K562 (cell line): ENCODE results near the gene VAC14.
"Not testable (repeated sequence)": the region's sequence is repeated elsewhere in the genome, so short reads cannot be mapped to it uniquely, and the experiment has no call there.

ENCODE experiments used
- ARNT ChIP-seq, 2 experiments: fragments of 450-650 bp; IDR thresholded peaks; 2 replicates each; pipeline ENCODE4 v1.6.1; 2016; ENCODE audit warnings: mild to moderate bottlenecking in 1 of 2
- CREM ChIP-seq: IDR thresholded peaks from 2 replicates; pipeline ENCODE4 v1.6.1; 2014; ENCODE audit warnings: antibody characterized with exemption, low read depth
- CTCF ChIP-seq, 3 experiments: IDR thresholded peaks in 2 of 3; conservative IDR thresholded peaks in 1 of 3; 2 replicates each; pipeline ENCODE4 v1.5.1; 2011 to 2012; ENCODE audit warnings: low read length in 3 of 3, mild to moderate bottlenecking in 3 of 3, control low read depth in 2 of 3, improper control_type of control experiment in 1 of 3, inconsistent platforms in 1 of 3, low read depth in 1 of 3, mixed read lengths in 1 of 3, moderate library complexity in 1 of 3; ENCODE audit not compliant: insufficient read depth in 2 of 3
- ELF1 ChIP-seq: fragments of 200-800 bp; sonication (Bioruptor generic); IDR thresholded peaks from 2 replicates; pipeline ENCODE4 v1.6.1; 2016; ENCODE audit warnings: missing genetic modification characterization, missing compliant biosample characterization
- GATAD2B ChIP-seq: fragments of 450-650 bp; IDR thresholded peaks from 2 replicates; pipeline ENCODE4 v1.6.1; 2017; ENCODE audit warnings: mild to moderate bottlenecking, borderline replicate concordance
- HBP1 ChIP-seq: fragments of 450-650 bp; formaldehyde crosslinking; IDR thresholded peaks from 2 replicates; pipeline ENCODE4 v1.4.0; 2022; ENCODE audit warnings: missing genetic modification characterization
- HCFC1 ChIP-seq: IDR thresholded peaks from 2 replicates; pipeline ENCODE4 v1.6.1; 2012; ENCODE audit warnings: low read depth, low read length, improper control_type of control experiment
- MYBL2 ChIP-seq, 2 experiments: fragments of 450-650 bp in 1 of 2; sonication (generic) in 1 of 2; formaldehyde crosslinking in 1 of 2; IDR thresholded peaks; 2 replicates each; pipeline versions ENCODE4 v1.6.1 to v1.8.1; 2017 to 2022; ENCODE audit warnings: borderline replicate concordance in 1 of 2, inconsistent platforms in 1 of 2, low read depth in 1 of 2, mild to moderate bottlenecking in 1 of 2, missing genetic modification reagents in 1 of 2, moderate library complexity in 1 of 2
- NFIC ChIP-seq: fragments of 450-650 bp; IDR thresholded peaks from 2 replicates; pipeline ENCODE4 v1.6.1; 2017; ENCODE audit warnings: mild to moderate bottlenecking, inconsistent platforms
- NFYB ChIP-seq: IDR thresholded peaks from 2 replicates; pipeline ENCODE4 v1.6.1; 2011; ENCODE audit warnings: mild to moderate bottlenecking, moderate library complexity; ENCODE audit not compliant: insufficient read length; ENCODE audit errors: extremely low read depth
- POLR2AphosphoS2 ChIP-seq: IDR thresholded peaks from 2 replicates; pipeline ENCODE4 v1.6.1; 2012; ENCODE audit warnings: low read length, improper control_type of control experiment
- TBL1XR1 ChIP-seq, 2 experiments: IDR thresholded peaks; 2 replicates each; pipeline ENCODE4 v1.6.1; 2012; ENCODE audit warnings: improper control_type of control experiment in 2 of 2, low read length in 2 of 2, mild to moderate bottlenecking in 1 of 2
- ZBTB1 ChIP-seq: sonication (generic); formaldehyde crosslinking; IDR thresholded peaks from 2 replicates; pipeline ENCODE4 v1.8.1; 2023; ENCODE audit warnings: missing genetic modification reagents, low read depth, mild to moderate bottlenecking, borderline replicate concordance
- ZFP91 ChIP-seq: sonication (generic); formaldehyde crosslinking; IDR thresholded peaks from 2 replicates; pipeline ENCODE4 v1.8.0; 2022; ENCODE audit warnings: mild to moderate bottlenecking, missing genetic modification reagents

GRCh38 chr16:70823498-70824118 lies 22.6 kb upstream of the VAC14 start:
- not testable (repeated sequence) for TF ChIP-seq GATAD2B; NFYB; ZFP91 (CRISPR knock-in tag); NFIC; TBL1XR1 (IDR thresholded peaks at IDR 0.05; ENCODE audit: low read length in 2 of 2); HBP1 (CRISPR knock-in tag); CTCF (IDR thresholded peaks at IDR 0.05 in 2 of 3, conservative IDR thresholded peaks at IDR 0.05 in 1 of 3; ENCODE audit: insufficient read depth in 2 of 3, low read depth in 1 of 3, low read length in 3 of 3); ZBTB1 (CRISPR knock-in tag); CREM; MYBL2 (IDR thresholded peaks at IDR 0.05; ENCODE audit: low read depth); MYBL2 (CRISPR knock-in tag; IDR thresholded peaks at IDR 0.05; ENCODE audit: borderline replicate concordance); ARNT (IDR thresholded peaks at IDR 0.05); ELF1 (tag); HCFC1; POLR2AphosphoS2
